H4 (cell line): ENCODE data around the gene TRPV5. TPM values are rescaled to one million over a fixed set of nuclear protein-coding genes. Genes with fewer than 3 reads are reported as not detected.

ENCODE experiments used
- DNase-seq: peaks from one replicate; pipeline ENCODE4 v3.0.0-alpha.2; 2015; ENCODE audit warnings: low spot score
- total RNA-seq: library from RNA; depleted of rRNA; stranded (reverse); fragments of >200 nt; shearing (Covaris generic); gene quantifications from 2 replicates; pipeline ENCODE4 v1.2.3, GENCODE V29; 2014

TRPV5 gene
- total RNA-seq, 1 experiment from 2014 or later: not detected

GRCh38 chr7:142885311-142886230 is 48.0 kb downstream of the TRPV5 start, which contains the start of gene TRPV6:
TRPV6 (minus strand) TSS chr7:142885745.
- no peak for DNase-seq

- DNase-seq: no peak
These were observed 49.3 kb downstream of the TRPV5 start for GRCh38 chr7:142884286-142884640.

DNA sequence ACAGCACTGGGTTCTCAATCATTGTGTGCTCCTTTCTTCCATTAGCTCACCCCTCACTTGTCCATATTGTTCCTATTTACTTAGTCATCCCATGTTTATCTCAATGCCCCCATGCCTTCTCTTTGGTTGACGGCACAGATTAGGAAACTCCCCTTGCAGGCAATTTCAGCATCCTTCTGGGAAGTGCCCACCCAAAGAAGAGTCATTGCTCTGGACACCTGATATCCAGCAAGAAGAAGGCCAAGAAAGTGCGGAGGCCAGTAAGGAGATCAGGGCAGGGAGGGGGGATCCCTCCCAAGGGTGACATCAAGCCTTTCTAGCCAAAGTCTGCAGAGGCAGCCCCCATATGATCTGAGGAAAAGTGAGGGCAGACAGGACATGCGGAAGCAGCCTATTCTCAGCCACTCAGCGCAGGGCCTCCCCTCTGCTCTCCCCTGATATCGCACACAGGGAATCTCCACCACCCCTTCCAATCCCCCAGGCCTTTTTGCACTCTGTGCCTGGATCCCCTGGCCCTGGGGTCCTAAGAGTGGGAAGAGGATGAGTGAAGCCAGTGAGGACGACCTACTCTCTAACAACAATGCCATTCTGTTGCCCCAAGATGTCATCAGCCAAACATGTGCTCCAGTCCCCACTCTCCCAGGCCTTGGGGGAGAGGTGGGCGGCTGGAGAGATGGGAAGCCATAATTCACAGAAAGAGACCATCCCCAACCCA is 49.8 kb downstream of the TRPV5 start:
- no peak for DNase-seq

DNA sequence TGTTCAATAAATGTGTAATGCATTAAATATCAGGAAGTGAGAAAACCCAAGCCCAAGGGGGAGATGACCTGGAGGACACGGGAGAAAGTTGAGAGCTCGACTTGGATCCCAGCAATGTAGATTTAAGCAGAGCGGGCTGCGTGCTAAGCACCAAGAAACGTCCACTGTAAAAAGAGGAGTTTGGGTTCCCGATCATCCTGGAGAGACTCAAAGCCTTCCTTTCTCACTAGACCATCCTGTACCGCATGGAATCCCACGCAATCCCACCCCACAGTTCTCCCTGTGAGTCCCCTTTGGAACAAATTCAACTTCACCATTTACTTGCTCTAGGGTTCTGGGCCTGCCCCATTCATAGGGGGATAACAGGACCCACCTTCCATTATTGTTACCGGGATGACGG is 50.4 kb downstream of the TRPV5 start:
- DNase-seq: no peak

GRCh38 chr7:142882338-142882678 is 51.2 kb downstream of the TRPV5 start:
- DNase-seq: no peak

- no peak for DNase-seq
These were observed 51.8 kb downstream of the TRPV5 start for GRCh38 chr7:142881586-142882337.

DNA sequence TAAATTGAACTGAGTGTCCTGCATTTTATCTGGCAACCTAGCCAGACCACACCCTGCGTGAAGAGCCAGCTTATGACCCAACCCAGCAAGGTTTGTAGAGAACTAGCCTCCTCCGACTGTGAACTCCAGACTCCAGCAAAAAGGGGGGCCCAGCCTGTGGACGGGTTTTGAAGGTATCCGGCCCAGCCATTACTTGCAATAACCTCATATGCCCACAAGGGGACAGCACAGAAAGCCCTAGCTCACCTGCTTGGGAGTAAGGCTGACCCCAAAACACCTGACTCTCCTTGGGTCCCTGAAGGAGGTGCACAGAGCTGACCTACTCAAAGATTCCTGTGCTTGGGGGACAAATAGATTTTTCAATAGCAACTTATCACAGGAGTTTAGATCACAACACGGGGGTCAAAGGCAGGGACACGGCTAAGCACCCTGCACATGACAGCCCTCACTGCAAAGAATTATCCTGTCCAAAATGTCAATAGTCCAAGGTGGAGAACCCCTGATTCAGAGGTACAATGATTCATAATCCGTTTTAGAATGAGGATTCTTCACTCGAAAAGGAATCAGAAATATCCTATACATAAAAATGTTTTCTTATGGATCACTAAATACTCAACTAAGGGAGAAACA is 52.6 kb downstream of the TRPV5 start:
- DNase-seq: no peak

GRCh38 chr7:142879060-142879459 is 54.5 kb downstream of the TRPV5 start:
- no peak for DNase-seq

DNA sequence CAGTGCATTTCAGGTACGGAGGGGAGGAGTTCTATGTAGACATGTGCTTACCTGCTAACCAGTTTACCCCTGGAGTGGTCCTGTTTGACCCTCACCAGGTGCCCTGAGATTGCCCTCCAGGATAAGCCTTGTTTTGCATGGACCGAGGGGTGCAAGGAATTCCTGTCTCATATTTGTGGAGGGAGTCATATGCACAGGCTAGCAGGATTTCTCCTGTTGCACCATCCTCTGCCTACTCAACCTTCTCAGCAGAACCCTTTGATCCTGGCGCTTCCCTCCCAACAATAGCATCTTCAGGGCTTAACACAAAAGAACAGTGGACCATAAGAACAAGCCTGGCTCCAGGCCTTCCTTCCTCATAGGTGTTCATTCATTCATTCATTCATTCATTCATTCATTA is 55.2 kb downstream of the TRPV5 start:
- DNase-seq: no peak

- DNase-seq: no peak
These were observed 56.3 kb downstream of the TRPV5 start for GRCh38 chr7:142876991-142877910.

- DNase-seq: no peak
These were observed 57.1 kb downstream of the TRPV5 start for GRCh38 chr7:142876236-142876960.

DNA sequence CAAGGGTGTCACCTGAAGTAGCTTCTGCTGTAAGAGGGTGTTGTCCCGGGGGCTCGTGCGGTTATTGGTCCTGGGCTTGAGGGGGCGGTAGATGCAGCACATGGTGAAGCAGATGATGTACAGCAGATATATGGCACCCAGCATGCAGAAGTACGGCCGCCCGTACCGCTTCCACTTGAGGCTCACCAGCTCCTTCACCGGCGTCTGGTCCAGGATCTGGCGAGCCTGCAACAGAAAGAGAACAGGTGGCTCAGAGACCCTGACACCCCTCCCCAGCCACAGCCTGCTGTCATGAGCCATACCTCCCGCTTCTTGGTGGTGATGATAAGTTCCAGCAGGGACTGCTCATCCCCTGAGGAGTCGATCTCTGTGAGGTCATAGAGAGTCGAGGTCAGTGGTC is 58.1 kb downstream of the TRPV5 start:
- DNase-seq: no peak

DNA sequence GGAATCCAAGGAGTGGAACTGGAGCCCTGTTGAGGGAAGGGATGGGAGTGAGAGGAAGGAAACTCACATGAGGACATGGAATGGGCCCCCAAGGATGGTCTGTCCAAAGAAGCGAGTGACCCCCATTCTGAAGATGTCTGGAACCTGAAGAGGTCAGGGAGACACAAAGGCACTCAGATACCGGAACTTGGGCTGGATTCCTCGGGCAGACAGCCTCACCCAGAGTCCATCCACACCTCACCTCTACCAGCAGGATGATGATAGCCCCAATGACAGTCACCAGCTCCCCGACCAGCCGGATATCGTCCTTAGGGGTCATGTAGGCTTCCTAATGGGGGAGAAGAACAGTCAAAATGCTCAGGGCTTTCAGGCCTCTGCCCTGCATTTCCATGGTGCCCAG is 58.7 kb downstream of the TRPV5 start:
- no peak for DNase-seq

DNA sequence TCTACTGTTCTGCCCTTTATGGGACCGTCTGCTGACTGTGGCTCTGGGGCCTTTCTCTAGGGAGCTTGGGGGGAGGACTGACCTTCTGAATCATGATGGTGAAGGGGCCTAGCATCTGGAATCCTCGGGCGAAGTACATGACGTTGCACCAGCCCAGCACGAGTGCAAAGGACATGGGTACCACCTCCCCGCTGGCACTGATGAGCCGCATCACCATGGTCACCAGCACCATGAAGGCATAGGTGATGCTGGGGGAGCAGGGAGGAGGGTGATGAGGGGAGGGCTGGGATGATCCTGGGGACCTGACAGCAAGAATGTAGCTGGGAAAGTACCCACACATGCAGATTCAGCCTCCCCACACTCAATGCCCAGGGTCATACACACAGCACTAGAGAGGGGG is 59.1 kb downstream of the TRPV5 start:
- no peak for DNase-seq

DNA sequence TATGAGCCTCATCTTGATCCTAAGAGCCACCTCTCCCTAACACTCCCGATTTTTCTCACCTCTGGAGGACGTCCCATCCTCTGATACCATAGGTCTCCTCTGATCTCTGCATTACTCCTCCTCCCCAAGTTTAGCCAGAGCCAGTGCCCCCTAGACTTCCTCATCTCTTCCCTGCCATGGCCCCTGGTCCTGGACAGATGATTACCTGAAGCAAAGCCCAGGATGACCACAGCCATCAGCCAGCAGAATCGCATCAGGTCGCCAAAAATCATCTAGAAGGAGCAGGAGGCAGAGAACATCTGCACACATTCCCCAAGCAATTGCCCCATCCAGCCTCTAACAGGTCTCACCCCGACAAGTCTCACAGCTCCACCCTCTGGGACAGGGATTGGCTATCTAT is 59.7 kb downstream of the TRPV5 start:
- DNase-seq: no peak

DNA sequence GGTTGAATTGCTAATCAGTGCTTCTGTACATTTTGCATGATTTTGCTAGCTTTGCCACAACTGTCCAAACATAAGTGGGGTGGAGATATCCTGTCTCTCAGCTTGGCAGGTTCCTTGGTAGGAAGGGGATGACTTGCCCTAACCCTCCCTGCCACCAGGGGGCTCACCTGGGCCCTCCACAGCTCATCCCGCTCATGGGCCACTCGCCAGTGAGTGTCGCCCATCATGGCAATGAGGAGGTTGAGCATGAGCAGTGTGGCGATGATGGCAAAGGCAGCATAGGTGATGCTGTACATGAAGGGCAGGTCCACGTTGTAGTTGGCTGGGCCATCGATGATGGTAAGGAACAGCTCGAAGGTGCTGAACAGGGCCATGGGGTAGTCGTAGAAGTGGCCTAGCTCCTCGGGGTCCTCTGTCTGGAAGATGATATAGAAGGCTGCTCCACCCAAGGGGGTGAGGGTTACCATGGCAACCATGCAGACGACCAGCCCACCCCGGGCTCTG is 60.2 kb downstream of the TRPV5 start:
- DNase-seq: peak; percentile 43

- DNase-seq: no peak
These were observed 61.4 kb downstream of the TRPV5 start for GRCh38 chr7:142872106-142872675.

- DNase-seq: no peak
These were observed 62.1 kb downstream of the TRPV5 start for GRCh38 chr7:142871260-142872105.
